Upper lobe of left lung (tissue), 4 donors: ENCODE measurements around the gene PDGFRB.

Experiments used
- POLR2A ChIP-seq, 4 donors: fragments of 450-650 bp; IDR thresholded peaks; one replicate each; pipeline ENCODE4 v1.5.1; 2016 to 2017; ENCODE audit warnings: antibody characterized with exemption in 4 of 4, mild to moderate bottlenecking in 2 of 4
- POLR2AphosphoS5 ChIP-seq, 2 donors: sonication (generic); formaldehyde crosslinking; IDR thresholded peaks; one replicate each; pipeline ENCODE4 v1.5.1; 2017; ENCODE audit warnings: antibody characterized with exemption in 2 of 2

DNA sequence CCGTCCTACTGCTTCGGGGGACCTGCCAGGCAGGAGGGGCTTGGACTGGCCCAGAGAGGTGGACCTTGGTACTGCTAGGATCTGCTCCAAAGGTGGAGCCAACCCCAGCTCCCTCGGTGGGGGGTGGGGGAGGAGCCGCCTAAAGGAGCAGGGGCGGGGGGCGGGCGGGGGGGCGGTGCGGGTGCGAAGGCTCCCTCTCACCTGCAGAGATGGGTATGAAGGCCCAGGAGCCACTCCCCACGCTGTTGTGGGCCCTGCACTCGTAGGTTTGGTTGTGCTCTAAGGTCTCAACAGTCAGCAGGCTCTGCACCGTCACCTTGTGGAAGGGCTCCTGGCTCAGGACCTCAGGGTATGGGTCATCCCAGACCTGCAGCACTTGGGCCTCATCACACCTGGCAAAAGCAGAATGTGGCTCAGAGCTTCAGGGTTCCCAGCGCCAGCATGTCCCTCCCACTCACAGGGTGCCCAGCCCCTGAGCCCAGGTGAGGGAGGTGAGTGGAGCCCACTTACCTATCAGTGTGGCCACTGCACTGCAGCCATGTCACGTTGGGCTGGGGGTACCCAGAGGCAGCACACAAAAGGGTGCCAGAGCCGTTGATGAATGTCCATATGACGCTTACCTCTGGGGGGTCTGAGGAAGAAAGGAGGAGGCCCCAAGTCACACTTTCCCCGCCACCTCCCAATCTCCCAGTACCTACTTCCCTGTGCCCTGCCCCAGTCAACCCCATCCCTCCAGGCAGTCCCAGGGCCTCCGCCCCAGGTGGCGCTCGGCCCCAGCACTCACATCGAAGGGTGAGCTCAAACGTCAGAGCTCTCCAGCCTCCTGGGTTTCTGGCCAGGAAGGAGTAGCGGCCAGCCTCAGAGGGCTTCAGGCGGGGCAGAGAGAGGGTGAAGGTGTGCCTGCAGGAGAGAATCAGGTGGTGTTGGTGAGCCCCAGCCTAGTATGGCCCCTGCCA is 85.7 kb downstream of the PDGFRB start:
- TF ChIP-seq POLR2A (IDR thresholded peaks at IDR 0.05), result no peak
- no peak for TF ChIP-seq POLR2AphosphoS5 (IDR thresholded peaks at IDR 0.05)
